SW480 (cell line): ENCODE results near the gene TRIB2.

ENCODE experiments used
- DNase-seq: peaks from one replicate; pipeline ENCODE4 v3.0.0-alpha.2; 2016; ENCODE audit warnings: low spot score

TRIB2 gene

DNA sequence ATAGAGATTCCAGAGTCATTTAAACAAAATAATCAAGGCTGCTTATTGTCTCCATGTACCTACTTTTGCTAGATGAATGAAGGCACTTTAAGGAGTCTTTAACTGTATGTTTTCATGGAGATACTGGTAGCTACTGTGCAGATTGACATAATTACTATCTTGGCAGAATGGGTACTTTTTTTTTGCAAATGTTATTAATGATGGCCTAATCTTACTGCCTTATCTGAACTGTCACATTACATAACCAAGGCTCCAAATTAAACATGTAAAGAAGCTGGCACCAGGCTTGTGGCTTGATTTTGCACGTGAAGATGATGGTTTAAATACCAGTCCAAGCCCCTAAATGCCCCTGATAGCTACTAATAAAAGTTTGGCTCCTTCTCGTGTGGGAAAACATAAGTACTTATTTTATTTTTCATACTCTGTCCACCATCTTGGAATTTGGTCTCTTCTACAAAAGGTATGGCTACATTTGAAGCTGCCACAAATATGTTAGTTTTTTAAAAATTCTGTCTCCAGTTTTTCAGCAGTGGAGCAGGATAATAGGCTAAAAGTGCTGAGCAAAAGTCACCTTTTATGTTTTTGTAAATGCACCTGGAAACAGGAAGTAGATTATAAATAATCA, 4.1 kb downstream of the TRIB2 start:
- no peak for DNase-seq

DNA sequence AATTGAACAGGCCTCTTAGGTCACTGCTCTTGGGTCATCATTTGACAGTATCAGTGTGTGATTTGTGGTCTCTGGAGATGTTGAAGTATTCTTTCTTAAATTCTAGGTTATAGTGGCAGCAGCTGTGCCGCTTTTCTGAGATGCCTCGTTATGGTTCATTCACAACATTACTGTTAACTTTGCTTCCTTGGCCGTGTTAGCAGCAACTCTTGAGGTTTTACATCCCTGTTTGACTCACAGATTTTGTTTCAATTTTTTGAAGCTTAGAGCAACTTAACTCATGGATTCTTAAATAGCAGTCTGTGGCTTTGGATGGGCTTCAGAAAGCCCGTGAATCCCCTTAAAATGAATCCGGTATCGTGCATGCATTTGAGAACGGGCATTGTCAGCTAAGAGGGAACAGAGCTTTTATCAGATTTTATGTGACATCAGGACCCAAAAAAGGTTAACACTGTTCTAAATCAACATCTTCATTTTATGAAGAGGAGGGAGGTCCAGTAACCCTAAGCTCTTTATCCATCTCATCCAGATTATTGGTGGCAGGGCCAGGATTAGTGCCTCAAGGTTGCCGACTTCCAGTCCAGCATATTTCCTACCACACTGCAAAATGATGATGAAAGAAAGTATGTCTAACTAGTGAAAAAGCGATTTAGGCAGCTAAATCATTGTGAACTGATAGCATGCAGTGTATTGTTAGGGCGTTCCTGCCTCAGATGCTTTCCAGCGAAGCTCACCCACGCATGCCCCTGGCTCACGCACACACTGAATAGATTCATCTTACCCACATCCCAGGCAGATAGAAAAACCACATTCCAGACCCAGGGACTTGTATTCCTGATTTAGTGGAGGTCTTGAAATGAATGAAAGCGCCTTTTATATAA, 5.1 kb downstream of the TRIB2 start:
- DNase-seq = peak; percentile 86

DNA sequence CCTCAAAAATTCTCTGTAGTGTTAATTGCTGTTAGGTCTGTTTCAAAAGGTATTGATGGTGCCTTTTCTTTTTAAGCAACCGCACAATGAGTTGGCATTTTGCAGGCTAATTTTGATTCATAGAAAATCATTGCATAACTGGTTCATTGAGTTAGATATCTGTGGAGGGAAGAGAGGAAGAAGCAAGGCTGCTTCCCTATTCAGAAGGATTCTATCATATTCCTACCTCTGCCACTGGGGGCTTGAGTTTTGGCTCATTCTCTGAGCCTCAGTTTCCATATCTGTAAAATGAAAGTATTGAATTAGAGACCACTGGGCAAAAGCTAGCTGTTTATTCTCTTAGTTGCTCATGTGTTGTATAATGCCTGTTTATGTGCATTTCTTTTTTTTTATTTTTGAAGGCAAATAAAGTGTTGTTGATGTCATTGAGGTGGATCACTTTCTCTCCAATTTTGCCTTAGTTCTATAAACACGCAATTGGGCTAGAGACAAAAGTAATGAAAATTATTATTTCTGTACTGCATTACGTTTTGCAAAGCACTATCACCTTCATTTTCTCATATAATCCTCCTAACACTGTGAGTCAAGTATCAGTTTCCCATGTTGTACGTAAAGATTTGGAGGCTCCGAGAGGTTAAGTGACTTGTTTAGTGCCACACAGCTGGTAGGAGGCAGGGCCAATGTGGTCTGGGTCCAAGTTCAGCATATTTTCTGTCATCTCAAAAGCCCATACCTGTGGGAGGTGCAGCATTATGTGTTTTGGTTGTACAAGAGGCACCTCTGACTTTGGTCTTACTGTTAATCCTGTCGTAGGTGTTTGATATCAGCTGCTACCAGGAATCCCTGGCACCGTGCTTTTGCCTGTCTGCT, 5.9 kb downstream of the TRIB2 start:
- DNase-seq = no peak

- DNase-seq = no peak
Measured at GRCh38 chr2:12723736-12724463, 7.2 kb downstream of the TRIB2 start.

DNA sequence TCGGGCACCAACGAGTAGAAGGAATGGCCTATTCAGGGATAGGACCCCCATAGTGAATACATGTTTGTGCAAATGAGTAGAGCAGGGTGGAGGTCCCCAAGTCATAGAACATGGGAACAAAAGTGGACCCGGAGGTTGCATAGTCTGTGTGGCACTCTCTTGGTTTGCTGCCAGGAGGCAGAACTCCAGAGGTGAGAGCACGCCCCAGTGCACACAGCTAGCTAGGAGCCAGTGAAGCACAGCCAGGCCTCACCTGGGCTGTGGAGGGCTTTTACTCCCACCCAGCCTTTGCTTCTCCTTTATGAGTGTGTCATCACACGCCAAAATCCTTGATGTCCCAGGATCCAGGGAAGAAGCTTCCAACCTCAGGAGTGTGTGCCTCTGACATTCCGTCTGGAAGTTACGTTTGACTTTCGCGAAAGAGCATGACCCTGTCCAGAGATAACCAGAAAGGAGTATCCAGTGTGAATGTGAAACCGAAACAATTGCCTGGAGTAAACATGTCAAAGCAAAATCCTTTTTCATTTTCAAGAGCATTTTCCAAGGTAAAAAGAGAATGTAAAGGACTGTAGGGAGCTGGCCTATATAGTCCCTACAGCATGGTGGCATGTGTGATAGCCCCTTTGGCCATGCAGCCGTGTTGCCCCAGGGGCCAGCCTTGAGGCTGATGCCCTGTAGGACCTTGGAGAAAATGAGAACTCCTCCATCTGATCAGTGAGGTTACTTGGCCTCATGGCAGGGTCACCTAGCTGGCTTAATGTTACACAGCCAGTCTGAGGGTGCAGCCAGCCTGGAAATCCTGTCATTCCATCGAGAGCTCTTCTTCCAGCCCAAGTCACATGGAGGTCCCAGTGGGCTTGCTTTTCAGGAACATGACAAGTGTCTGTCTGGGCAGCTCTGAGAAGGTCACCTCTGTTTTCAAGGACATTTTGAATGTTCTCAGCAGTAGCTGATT, 8.8 kb downstream of the TRIB2 start:
- DNase-seq = no peak

GRCh38 chr2:12726271-12726670, 9.5 kb downstream of the TRIB2 start:
- DNase-seq = no peak

- peak; percentile 69 for DNase-seq
Measured at GRCh38 chr2:12727065-12727464, 10.3 kb downstream of the TRIB2 start.

- no peak for DNase-seq
Measured at GRCh38 chr2:12727641-12728040, 10.9 kb downstream of the TRIB2 start.

DNA sequence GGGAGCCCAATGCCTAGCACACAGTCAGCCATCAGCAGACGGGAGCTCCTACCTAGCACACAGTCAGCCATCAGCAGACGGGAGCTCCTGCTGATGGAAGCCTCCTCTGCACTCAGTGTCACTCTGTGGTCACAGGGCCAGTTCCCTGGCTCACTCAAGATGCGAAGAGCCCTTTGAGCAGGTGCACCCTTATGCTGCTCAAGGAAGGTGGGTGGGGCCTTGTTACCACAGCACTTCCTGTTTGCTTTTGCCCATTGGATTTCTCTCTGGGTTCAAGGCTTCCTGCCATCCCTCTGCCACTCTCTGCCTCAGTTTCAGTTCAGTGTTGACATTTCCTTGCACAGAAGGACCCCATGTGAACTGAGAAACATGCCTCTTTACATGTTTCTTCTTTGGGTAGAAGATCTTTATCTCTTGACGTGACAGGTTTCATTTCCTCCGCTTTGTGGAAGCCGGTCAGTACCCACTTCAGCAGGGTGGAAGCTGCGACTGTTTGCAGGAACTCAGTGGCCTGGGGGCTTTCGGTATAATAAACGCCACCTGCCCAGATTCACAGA, 11.6 kb downstream of the TRIB2 start:
- DNase-seq = no peak

DNA sequence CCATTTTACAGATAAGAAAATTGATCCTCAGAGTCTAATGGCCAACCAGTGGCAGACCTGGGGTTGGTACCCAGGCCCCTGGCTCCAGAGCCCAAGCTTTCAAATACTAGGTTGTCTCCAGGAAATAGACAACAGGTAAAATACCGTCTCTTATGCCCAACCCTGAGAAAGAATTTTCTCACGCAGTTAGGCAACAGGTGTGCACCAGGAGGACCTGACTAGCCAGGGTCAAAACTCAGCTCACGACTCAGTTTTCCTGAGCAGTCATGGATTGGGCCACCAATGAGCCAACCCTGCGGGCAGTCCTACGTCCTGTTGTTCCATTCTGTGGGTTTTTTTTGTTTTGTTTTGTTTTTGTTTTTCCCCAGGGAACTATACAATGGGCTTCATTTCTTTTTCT, 13.5 kb downstream of the TRIB2 start:
- no peak for DNase-seq

- DNase-seq = no peak
Measured at GRCh38 chr2:12731701-12732280, 15.1 kb downstream of the TRIB2 start.

- no peak for DNase-seq
Measured at GRCh38 chr2:12732651-12733050, 15.9 kb downstream of the TRIB2 start.

DNA sequence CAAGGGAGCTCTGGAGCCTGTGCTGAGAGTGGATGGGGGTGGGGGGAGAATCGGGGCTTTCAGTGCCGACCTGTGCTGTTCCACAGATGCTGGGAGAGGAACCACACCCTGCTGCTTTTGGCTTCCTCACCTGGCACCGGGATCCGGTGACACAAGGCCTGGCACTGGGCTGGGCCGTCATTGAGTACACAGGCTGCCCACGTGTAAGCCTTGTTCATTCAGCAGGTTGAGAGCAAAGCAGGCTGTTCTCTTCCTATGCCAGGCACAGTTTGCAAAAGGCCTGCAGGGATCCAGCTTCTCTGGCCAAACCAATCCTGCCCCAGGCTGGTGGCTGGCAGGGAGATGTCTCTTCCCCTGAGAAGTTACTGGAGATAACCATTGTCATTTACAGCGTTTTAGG, 17.1 kb downstream of the TRIB2 start:
- peak; percentile 26 for DNase-seq

- no peak for DNase-seq
Measured at GRCh38 chr2:12734914-12735654, 18.3 kb downstream of the TRIB2 start.

DNA sequence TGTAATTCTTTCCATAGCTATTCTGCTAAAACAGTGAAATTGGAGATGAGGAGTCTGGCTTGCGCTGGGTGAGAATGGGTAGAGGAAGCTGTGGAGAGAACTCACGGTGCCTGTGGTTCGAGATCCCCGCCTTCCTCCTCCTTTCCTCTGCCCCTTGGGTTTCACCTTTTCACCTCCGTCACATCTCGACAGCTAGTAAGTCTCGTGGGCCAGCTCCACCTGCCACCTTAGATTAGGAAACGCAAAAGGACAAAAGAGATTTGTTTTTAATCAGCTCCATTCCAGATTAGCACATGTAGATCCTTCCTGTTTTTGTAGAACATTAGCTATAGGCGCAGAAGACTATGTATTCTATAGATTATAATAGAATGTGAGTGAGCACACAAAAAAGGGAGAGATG, 20.6 kb downstream of the TRIB2 start:
- DNase-seq = no peak

GRCh38 chr2:12737738-12738485, 21.2 kb downstream of the TRIB2 start:
- no peak for DNase-seq

DNA sequence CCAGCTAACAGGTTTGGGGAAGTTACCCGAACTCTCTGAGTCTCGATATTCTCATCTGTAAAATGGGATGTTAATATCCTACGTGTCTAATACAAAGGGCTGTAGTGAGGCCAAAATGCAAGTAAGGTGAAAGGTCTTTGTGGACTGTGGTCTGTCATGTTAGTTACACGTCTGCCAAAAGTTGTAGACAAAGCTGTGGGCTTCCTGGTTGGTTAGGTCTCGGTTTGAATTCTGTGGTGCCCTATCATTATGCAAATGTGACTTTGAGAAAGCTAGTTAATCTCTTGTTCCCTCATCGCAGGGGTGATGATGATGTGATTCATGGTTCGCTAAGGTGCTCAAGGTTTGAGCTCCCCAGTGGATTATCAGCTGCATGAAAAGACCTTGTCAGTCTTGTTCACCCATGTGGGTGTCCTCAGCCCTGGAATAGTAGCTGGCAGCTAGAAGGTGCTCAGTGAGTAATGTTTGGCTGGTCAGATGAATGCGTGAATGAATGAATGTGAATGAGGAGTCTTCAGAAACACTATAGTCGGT, 23.1 kb downstream of the TRIB2 start:
- DNase-seq = no peak

- DNase-seq = no peak
Measured at GRCh38 chr2:12741380-12741779, 24.6 kb downstream of the TRIB2 start.
